NOMO-1 (cell line): ENCODE results near the gene CREB5.
A peak's percentile ranks its signal among the peaks of the same experiment; 100 is the strongest.

Experiments
- DNase-seq, 2 experiments: peaks; one replicate each; lab custom pipeline; 2025; ENCODE audit not compliant: unreplicated experiment in 2 of 2; lab: John Stamatoyannopoulos, UW

CREB5 gene

DNA sequence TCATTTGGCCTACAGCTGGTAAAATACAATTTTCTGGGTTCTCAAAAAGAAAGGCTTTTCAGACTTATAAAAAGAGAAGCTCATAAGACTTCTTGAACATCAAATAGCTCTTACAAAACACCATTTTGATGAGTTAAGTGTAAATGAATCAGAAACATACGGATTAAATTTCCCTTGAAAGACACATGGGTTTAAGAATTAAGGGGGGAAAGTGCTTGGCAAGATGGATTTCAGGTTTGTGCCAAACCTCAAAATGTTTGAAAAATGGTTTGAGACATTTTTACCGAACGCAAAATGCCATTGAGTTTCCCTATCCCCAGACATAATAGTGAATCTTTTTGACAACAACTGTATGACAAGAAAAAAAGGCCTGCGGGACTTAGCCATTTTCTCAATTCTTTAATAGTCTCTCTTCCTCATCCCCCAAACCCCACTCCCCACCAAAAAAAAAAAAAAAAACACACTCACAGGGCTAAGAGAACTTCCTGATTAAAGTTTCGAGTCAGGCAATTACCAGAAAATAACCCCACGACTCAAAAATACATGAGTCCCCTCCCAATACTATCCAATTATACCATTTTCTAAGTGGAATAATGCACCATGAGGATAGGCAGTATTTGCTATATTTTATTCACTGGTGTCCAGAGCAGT, 285.7 kb downstream of the CREB5 start:
- DNase-seq: peak in 1 of 2 experiments; percentile 17

DNA sequence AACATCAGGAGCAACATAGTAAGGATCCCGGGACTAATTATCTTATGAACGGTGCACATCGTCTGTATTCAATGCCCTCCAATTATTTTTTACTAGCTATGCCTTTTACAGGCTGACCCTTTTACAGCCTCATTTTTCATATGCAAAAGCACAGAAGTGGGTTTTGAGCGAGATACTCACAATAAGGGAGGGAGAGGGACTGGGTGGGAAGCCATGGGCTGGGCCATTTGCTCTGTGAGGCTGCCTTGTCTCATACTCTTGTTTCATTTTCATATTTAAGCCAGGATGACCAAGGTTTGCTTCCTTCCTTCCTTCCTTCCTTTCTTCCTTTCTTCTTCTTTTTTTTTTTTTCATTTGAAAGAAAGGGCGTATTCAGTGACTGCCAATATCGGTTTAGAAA, 286.5 kb downstream of the CREB5 start:
- no peak for DNase-seq

DNA sequence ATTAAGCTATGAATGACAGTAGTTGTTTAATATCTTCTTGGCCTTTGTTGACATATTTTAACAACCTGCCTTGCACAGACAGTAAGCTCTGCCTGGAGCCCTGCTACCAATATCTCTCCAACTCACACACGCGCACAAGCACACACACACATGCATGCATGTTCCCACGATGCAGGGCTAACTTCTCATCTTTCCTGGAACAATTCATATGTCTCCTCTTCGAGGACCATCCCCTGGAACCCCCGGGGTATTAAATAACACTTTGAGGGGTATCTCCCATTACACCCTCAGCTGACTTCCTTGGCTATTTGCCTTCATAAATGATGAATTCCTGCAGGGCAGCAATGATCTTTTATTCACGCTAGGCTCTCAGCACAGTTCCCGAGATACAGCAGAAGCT, 287.8 kb downstream of the CREB5 start:
- no peak for DNase-seq

DNA sequence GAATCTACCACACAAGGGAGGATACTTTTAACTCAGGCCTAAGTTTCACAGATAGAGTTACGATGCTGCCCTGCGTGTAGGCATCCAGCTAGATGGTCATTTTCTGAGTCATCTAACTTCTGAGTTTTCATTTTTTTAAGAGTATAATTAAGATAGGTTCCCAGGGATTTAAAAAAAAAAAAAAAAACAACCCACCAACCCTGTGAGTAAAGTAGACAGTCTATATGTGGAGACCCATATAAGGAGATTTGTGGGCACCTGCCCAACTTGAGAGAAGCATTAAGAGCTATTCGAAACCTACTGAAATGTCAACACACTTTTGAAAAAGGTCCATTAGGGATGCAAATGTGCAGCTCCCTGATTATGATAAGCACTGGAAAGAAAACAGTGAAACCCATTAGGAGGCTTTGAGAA, 288.5 kb downstream of the CREB5 start:
- DNase-seq: no peak

DNA sequence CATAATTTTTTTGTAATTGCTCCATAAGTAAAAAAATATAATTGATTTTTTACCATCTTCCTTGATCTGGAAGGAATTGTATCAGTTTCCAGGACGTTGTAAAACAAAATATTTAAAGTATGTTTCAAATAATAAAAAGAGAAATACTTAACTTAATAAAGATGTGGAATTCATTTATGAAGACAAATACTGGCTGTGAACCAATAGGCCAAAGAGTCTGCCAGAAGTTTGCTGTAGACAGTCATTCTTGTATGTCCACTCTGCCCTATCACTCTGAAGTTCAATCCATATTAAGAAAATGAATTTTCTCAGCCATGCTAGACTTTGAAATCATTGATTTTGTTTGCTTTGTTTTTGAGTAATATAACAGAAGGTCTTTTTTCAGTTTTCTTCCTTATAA, 289.4 kb downstream of the CREB5 start:
- DNase-seq: no peak

DNA sequence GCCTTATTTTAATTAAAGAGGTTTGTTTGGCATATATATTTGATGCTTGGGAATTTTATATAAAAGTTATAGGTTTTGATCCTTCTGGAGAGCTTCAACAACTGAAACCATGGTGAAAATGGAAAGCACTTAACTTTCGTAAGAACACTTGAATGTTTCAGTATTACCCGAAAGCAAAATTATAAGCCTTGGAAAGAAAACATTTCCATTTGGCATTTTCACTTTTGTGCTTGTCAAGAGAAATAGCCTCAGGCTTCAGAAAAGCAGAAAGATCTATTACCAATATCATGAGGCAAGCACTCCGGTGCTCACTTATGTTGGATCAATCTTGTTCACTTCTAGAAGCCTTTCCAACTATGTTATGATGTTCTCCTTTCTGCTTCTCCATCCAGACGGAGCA, 289.9 kb downstream of the CREB5 start:
- DNase-seq: no peak

DNA sequence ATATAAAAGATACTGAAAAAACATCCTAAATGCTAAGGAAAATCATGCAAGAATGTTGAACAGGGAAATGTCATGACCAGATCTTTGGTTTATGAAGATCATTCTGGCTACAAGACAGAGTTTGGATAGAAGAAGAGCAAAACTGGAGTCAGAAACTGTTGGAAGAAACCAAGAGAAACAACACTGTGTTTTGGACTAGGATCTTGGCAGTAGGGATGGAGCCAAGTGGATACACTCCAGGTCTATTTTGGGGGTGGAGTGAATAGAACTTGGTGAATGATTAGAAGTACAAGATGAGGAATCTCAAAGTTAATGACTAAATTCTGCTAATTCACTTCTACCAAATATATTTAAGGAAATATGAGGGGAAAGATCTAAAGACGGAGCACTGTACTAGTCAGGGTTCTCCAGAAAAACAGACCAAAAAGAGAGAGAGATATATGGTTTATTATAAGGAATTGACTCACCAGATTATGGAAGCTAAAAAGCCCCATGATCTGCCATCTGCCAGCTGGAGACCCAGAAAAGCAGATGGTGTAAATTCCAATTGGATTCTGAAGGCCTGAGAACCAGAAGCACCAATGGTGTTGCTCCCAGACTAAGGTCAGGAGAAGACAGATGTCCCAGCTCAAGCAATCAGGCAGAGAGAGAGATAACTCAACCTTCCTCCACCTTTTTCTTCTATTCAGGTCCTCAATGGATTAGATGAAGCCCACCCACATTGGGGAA, 290.9 kb downstream of the CREB5 start:
- DNase-seq: no peak

DNA sequence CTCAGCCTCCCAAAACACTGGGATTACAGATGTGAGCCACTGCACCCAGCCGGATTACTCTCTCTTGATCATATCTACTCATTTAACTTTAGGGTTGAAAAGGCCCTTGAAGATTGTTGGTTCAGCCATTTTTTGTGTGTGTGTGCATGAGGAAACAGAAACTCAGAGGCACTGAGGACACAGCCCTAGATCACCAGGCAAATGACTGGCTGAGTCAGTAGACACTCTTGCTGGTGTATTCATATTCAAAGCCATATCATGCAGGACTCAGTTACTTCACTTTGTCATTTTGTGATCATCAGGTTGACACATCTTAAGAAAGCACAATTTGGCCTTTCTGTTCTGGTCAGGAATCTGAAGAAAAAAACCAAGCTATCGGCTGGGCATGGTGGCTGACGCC, 292.4 kb downstream of the CREB5 start:
- no peak for DNase-seq

DNA sequence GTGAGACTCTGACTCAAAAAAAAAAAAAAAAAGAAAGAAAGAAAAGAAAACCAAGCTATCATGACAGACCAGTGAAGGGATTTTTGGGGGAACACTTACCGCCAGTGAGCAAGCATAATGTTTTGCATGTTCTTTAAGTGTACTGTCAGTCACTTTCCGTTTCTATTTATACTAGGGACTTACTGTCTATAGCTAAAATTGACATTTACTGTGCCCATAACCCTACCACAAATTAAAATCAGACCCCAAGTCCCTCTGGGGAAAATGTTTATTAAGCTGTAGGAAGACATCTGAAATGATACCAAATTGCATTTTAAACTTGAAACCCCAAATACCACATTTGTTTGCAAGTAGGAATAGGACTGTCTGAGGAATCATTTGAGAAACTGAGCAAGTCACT, 293.0 kb downstream of the CREB5 start:
- DNase-seq: no peak

DNA sequence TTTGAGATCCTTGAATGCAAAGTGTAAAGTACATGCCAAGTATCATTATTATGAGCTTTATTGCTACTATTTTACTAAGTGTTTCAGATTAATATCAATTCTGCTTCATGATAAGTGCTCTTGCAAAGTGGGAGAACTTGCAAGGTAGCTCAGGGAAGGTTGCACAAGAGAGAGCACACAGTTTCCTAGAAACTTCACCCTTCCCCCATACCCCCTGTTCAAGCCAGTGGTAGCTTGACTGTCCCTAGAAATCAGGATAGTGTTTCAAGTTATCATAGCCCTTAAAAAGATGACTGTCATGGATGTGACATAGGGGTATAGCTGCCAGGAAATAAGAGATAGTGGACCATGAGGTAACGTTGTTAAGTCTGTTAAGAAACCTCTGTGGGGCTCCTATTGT, 294.3 kb downstream of the CREB5 start:
- DNase-seq: no peak

DNA sequence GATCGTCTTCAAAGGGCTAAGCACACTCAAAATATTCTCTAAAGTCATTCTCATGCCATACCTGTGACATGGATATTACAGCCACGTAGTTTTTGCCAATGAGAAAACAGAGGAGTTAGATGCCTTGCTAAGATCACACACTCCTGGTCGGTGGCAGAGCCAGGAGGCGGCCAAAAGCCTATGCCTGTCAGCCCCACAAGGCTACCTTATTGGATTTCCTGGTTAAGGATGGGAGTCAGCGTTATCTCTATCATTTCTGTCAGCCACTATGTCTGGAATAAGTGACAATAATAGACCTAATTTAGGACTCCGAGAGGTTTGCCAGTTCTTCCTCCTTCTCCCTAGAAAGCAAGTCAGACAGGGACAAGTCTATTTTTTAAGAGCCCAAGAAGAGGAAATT, 295.0 kb downstream of the CREB5 start:
- no peak for DNase-seq

DNA sequence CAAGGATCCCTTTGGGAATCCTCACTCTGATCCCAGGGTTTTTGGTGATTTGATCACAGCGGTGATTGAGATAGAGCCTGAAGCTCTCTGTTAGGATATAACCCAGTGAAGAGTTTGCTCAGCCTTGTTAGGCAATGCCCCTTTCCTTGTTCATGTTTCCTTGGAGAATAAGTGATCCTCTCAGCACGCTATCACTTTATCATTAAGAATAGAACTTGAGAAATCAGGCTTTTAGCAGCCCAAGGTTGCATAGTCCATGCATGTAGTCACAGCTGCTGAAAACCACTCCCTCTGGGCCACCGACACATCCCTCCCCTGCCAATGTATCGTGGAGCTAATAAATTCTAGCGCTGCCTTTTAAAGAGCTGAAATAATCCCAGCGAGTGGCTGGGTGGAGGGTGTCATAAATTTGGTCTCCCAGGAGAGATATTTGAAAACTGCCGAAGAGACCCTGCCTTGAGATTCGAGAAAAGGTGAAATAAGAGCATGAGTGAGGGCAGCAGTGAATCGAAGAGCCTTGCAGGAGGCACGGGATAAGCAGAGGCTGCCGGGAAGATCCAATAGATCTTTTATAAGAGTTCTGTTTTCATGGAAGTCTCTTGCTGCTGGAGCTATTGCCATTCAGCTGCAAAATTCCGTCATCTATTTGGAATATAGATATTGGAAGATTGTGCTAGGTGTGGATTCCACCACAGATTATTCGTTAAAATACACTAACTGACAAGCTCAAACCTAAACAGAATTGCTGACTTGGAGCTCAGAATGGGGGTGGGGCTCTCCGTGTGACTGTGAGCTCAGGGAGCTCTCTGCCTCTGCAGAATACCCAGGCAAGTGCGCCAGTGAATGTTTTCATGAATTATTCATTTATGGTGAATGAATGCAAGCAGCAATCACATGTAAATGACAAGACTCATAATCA, 296.0 kb downstream of the CREB5 start:
- no peak for DNase-seq

DNA sequence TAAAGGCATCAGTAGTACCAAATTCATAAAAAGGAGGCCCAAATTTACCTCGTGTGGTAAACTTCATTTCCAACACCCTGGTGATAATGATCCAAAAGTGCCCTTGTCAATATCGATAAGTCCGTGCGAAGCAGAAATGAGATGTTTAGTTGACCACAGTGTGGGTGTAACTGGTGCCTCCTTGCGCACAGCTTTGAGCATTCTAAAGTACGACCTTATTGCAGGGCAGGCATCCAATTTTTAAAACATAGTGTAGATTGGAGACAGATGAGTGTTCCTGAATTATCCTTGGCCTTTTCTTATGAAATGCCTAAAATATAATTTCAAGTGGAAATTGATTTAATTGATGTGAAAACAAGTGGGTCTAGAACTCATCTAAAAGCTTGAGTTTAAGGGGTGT, 297.4 kb downstream of the CREB5 start:
- no peak for DNase-seq

DNA sequence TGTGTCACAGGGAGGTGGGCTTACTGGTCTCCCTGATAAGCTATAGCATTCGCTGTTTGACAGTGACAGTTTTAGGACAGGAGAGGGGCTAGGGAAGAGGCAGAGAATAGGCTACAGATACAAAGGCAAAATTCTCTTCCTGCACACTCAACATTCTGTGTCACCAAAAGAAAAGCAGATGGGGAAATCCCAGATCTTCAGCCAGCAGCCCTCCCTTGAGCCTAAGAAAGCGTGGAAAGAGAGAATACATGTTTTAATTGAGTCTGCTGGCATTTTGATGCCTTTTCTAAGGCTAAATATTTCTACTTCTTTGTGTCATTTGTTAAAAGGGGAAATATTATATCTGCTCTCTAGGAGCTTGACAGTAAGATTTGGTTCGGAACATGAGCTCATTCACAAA, 298.8 kb downstream of the CREB5 start:
- DNase-seq: no peak

DNA sequence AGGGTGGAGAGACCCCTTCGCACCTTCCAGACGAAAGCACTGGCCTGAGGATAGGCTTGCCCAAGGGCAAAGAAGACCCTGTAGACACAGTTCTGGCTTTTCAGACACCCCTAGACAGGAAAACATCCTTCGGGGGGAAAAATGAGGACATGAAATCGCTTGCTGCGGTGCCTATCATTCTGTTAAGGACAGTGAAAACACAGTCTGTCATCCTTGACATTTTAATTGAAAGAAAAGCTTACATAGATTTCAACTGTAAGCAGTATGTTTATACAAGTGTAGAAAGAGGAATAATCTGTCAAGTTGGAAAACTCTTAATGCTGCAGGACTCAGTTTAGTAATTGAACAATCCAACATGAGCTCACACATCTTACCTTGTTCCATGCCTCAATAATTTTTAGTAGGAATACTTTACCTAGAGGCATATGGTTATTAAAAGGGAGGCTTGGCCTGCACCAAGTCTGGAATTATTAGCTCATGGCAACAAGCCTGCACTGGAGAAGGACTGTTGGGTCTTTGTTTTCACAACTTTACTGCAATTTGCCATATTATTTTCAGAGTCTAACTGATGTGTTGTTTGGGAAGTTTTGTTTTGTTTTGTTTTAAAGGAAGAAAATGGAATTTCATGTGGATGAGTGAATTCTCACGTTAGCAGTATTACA, 302.3 kb downstream of the CREB5 start:
- no peak for DNase-seq

DNA sequence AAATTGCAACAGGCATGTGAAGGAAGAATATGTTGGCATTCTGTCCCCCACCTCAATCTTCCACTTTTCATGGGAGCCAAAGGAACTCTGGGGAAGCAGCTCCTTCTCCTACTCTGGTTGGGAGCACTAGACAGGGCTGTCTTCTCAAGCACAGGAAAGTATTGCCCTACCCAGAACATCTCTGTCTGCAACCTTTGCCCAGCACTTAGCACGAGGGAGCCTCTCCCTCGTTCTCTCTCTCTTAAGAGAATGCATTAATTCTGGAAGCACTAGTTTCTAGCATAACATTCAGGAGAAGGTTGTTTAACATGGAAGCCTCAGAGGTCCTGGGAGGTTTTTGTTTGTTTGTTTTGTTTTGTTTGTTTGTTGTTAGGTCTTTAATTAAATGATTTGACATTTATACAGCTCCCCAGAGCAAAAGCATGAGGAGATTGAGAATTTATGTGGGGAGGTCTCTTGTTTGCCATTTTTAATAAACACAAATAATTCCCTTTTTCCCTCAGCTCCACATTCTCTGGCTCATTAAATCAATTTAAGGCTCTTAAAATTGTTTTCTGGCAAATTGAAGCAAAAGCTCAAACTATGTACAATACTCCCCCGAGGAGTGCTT, 305.2 kb downstream of the CREB5 start:
- no peak for DNase-seq

DNA sequence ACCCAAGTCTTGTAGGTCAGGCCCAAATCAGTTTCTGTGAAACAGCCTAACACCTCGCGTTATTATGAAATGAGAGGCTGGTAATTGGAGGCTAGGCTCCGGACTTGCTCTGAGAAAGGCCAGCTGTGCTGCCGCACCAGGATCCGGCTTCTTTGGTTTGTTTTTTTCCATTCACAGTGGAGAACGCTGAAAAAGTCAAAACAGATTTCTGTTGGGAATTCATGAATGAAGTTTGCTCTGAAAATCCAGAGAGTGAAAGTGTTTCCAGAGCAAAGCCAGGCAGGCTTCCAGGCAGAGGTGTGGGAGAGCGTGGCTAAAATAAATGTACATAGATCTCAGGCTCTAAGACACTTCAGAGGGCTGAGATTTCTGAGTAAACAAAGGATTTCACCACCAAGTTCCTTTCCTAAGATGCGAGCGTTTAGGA, 305.8 kb downstream of the CREB5 start:
- no peak for DNase-seq

DNA sequence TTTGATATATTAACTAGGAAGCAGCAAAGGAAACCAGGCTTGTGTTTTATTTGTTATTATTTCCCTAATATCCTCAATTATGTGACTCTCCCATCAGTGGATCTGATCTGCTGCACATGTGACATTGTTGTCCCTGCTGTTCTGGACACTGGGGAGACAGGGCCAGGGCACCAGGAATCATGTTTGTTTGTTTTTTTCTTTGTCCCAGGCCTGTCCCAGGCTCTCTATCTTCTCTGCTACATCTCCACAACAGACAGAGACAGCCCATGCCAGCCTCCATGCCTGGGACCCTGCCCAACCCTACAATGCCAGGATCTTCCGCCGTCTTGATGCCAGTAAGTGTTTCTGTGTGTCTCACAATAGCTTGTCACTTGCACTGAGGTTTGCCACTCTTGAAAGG, 306.2 kb downstream of the CREB5 start:
- DNase-seq: no peak

DNA sequence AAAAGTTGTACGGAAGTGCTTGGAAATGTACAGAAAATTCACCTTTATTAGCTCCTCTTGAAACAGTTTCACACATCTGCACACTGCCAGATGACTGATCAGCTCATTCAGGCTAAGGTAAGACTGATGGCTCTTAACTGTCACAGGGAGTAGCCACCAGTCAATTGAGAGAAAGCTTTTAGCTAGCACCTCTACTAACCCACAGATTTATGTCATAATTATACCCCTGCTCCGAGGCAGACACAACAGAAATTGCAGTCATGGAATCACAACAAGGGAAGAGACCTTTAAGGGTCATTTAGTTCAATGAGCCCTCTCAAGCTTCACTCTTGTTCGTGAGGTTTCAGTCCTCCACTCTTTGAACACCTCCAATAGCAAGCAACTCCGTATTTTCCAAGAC, 310.4 kb downstream of the CREB5 start:
- no peak for DNase-seq

DNA sequence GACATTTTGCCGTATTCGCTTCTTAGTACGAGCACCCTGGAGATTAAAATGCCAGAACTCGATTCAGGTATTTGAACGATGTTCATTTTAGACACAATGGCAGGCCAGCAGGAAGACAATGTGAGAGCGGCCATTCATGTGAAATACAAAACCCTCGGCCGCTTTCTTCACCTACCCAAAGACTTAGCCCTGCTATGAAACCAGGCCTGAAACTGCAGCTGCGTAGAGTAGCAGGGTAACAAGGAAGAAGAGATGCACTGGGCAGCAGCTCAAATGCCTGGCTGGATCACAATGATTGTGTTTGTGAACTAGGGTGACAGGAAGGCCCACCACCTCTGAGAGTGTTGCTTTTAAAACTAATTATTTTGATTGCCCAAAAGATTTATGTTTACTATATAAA, 311.0 kb downstream of the CREB5 start:
- DNase-seq: no peak

DNA sequence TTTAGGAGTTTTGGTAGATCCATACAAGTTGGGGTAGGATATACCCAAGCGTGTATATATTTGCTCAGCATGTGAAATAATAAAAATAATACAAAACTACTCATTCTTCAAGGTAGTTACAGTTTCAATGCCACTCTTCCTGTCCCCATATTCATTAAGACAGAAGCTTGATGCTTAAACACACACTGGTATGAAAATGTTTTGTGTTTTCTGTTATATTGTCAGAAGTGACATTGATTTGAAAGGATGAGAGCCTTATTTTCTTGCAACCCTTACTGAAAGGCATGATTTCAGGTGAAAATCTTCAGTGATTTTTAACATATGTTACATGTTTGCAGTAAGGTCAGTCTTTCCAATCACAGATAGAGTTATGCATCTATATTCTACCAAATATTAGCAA, 312.2 kb downstream of the CREB5 start:
- DNase-seq: no peak
